Measurements from ENCODE around the gene CABP2.

CABP2 gene

DNA sequence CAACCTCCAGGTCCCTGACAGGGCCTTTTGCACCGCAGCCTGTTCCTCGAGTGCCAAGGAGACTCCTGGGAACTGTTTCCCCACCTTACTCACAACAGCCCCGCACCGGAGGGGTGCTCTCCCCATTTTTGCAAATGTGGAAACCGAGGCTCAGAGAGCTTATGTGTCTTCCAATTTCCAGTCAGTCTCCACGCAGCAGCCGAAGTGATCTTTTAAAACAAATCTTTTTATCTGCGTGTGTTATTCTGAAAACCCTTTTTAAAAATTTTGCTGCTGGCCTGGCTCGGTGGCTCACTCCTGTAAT is 53.8 kb downstream of the CABP2 start:
- no peak for DNase-seq

Measured in NCI-H1930 (cell line).